Measurements from ENCODE around the gene CACNA1H. TPM values are rescaled to one million over a fixed set of nuclear protein-coding genes. Genes with fewer than 3 reads are reported as not detected.

The CACNA1H gene
- total RNA-seq, 1 experiment from 2014 or later: 24.3 TPM

DNA sequence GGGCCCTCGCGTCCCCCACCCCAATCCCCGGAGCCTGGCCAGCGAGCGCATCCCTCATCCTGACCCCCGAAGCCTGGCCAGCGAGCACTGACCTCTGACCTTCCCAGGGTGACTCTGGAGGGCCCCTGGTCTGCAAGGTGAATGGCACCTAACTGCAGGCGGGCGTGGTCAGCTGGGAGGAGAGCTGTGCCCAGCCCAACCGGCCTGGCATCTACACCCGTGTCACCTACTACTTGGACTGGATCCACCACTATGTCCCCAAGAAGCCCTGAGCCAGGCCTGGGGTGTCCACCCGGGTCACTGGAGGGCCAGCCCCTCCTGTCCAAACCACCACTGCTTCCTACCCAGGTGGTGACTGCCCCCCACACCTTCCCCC lies 105.3 kb downstream of the CACNA1H start:
- CTCF ChIA-PET: no interaction called here
- no TSS peak for BruUV-seq (replicated peaks)
- H3K4me3 ChIP-seq (replicated peaks in 1 of 2; ENCODE audit: low read depth in 1 of 2, low read length in 2 of 2): no peak overlapping the region
- POLR2A ChIA-PET: no interaction called here
- DNase-seq (ENCODE audit: low read depth, low spot score): no peak
- no peaks in the 10 kb centered on the region for H3K9me3 ChIP-seq (ENCODE audit: control insufficient read depth in 1 of 2, insufficient read depth in 1 of 2, low read depth in 1 of 2, low read length in 2 of 2)
- no peaks in the 10 kb centered on the region for H3K9me2 ChIP-seq (ENCODE audit: insufficient read depth)
- H3K9ac ChIP-seq (ENCODE audit: low read length): no peak overlapping the region
- H2AFZ ChIP-seq (ENCODE audit: low read depth, low read length, poor library complexity, severe bottlenecking): no peak overlapping the region
- intact Hi-C loops (cut with micrococcal nuclease): no loop called here
- H3K79me2 ChIP-seq (ENCODE audit: insufficient read depth, low read length): no peaks in the 10 kb centered on the region
- no peak overlapping the region for H3K4me2 ChIP-seq (ENCODE audit: low read length)
- peak; percentile 59 for ATAC-seq
- TF ChIP-seq SP1 (IDR thresholded peaks at IDR 0.05; ENCODE audit: low read depth): no peak
- no peak for TF ChIP-seq FOSL1 (IDR thresholded peaks at IDR 0.05; ENCODE audit: low read depth)
- no peak for TF ChIP-seq JUND (IDR thresholded peaks at IDR 0.05)
- no peak for TF ChIP-seq ZFX (IDR thresholded peaks at IDR 0.05)
- no peaks in the 10 kb centered on the region for H3K36me3 ChIP-seq (ENCODE audit: control insufficient read depth in 1 of 2, insufficient read depth in 2 of 2, low read length in 2 of 2)
- peaks cover 4% of the 10 kb centered on the region; the same call in 1 of the 2 replicates for H3K27me3 ChIP-seq (ENCODE audit: insufficient read depth, low read length)
- H4K20me1 ChIP-seq (ENCODE audit: insufficient read depth): no peaks in the 10 kb centered on the region
- RAD21 ChIA-PET (ENCODE audit: low non-redundant PET in 1 of 2, low total read pairs in 2 of 2, uncharacterized antibody in 2 of 2, unreplicated experiment in 2 of 2): no interaction called here
- H3K27ac ChIP-seq (ENCODE audit: low read depth, low read length): no peak overlapping the region
- H3K4me1 ChIP-seq (ENCODE audit: control insufficient read depth in 1 of 2, insufficient read depth in 2 of 2, low read length in 2 of 2): peaks cover 4 to 13% of the 10 kb centered on the region in 2 experiments; a peak in 3 of 4 replicates

DNA sequence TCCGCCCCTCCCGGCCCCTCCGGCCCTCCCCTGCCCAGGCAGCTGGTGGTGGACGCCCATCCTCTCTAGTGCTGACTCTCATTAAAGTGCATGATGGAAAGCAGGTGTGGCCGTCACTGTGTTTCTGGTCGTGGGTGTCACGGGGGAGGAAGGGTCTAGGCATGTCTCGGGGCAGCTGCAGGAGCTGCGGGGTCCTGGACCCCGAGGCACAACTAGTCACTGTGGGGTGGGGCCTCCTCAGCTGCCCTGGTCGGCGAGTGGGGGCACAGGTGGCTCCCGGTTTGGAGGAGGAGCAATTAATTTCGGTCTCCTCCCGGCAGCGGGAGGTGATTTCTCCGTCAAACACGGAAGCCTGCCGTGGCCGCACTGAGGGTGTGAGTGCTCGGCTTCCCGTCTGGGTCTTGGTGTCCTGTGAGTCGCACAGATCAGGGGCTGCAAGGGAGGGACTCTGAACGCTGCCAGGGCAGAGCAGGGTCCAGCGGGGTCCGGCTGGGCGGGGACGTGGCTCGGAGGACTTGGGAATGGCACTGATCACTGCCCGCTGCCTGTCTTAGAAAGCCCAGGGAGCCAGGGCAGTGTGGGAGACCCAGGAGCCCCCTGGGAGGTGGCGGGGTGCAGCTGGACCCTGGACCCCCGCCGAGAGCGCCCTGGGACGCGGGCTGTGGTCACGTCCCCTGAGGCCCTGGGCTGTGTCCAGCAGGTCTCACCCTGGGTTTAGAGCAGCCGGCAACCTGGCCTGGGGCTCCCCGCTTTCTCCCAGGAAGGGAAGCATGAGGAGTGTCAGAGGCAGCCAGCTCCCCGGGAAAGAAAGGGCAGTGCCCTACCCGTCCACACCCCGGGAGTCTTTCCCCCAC lies 106.2 kb downstream of the CACNA1H start:
- ATAC-seq: no peak
- no peak overlapping the region for H2AFZ ChIP-seq (ENCODE audit: low read depth, low read length, poor library complexity, severe bottlenecking)
- H3K9ac ChIP-seq (ENCODE audit: low read length): no peak overlapping the region
- TF ChIP-seq POLR2AphosphoS5 (IDR thresholded peaks at IDR 0.05; ENCODE audit: low read depth, low read length) (no peak), TCF7L2 (IDR thresholded peaks at IDR 0.05; ENCODE audit: borderline replicate concordance, extremely low read depth, insufficient read depth, insufficient read length) (no peak), JUND (IDR thresholded peaks at IDR 0.05) (no peak), SIN3A (IDR thresholded peaks at IDR 0.05; ENCODE audit: low read depth) (no peak), ZNF274 (IDR thresholded peaks at IDR 0.05; ENCODE audit: low read depth, low read length) (no peak), EGR1 (IDR thresholded peaks at IDR 0.05; ENCODE audit: low read depth) (no peak), YY1 (IDR thresholded peaks at IDR 0.05; ENCODE audit: extremely low read depth, insufficient replicate concordance, low read depth, low read length) (no peak), FOSL1 (IDR thresholded peaks at IDR 0.05; ENCODE audit: low read depth) (no peak), SRF (IDR thresholded peaks at IDR 0.05; ENCODE audit: low read depth) (no peak)
- TF ChIP-seq, protein P1, sequence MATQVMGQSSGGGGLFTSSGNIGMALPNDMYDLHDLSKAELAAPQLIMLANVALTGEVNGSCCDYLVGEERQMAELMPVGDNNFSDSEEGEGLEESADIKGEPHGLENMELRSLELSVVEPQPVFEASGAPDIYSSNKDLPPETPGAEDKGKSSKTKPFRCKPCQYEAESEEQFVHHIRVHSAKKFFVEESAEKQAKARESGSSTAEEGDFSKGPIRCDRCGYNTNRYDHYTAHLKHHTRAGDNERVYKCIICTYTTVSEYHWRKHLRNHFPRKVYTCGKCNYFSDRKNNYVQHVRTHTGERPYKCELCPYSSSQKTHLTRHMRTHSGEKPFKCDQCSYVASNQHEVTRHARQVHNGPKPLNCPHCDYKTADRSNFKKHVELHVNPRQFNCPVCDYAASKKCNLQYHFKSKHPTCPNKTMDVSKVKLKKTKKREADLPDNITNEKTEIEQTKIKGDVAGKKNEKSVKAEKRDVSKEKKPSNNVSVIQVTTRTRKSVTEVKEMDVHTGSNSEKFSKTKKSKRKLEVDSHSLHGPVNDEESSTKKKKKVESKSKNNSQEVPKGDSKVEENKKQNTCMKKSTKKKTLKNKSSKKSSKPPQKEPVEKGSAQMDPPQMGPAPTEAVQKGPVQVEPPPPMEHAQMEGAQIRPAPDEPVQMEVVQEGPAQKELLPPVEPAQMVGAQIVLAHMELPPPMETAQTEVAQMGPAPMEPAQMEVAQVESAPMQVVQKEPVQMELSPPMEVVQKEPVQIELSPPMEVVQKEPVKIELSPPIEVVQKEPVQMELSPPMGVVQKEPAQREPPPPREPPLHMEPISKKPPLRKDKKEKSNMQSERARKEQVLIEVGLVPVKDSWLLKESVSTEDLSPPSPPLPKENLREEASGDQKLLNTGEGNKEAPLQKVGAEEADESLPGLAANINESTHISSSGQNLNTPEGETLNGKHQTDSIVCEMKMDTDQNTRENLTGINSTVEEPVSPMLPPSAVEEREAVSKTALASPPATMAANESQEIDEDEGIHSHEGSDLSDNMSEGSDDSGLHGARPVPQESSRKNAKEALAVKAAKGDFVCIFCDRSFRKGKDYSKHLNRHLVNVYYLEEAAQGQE (IDR thresholded peaks at IDR 0.05; ENCODE audit: low read depth): no peak
- TF ChIP-seq, protein P2, sequence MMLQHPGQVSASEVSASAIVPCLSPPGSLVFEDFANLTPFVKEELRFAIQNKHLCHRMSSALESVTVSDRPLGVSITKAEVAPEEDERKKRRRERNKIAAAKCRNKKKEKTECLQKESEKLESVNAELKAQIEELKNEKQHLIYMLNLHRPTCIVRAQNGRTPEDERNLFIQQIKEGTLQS (IDR thresholded peaks at IDR 0.05): no peak
- TF ChIP-seq, protein P3, sequence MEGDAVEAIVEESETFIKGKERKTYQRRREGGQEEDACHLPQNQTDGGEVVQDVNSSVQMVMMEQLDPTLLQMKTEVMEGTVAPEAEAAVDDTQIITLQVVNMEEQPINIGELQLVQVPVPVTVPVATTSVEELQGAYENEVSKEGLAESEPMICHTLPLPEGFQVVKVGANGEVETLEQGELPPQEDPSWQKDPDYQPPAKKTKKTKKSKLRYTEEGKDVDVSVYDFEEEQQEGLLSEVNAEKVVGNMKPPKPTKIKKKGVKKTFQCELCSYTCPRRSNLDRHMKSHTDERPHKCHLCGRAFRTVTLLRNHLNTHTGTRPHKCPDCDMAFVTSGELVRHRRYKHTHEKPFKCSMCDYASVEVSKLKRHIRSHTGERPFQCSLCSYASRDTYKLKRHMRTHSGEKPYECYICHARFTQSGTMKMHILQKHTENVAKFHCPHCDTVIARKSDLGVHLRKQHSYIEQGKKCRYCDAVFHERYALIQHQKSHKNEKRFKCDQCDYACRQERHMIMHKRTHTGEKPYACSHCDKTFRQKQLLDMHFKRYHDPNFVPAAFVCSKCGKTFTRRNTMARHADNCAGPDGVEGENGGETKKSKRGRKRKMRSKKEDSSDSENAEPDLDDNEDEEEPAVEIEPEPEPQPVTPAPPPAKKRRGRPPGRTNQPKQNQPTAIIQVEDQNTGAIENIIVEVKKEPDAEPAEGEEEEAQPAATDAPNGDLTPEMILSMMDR (IDR thresholded peaks at IDR 0.05 in 2 of 3, conservative IDR thresholded peaks at IDR 0.05 in 1 of 3; ENCODE audit: borderline replicate concordance in 1 of 3, insufficient read depth in 1 of 3, low read depth in 2 of 3, low read length in 2 of 3): no peak

More for the DNA sequence above, 106.2 kb downstream of the CACNA1H start:
- peaks cover 4% of the 10 kb centered on the region; the same call in 1 of the 2 replicates for H3K27me3 ChIP-seq (ENCODE audit: insufficient read depth, low read length)
- H3K4me2 ChIP-seq (ENCODE audit: low read length): peak overlapping the region; percentile 55
- no peaks in the 10 kb centered on the region for H3K36me3 ChIP-seq (ENCODE audit: control insufficient read depth in 1 of 2, insufficient read depth in 2 of 2, low read length in 2 of 2)
- H3K9me2 ChIP-seq (ENCODE audit: insufficient read depth): no peaks in the 10 kb centered on the region
- no peak overlapping the region for H3K27ac ChIP-seq (ENCODE audit: low read depth, low read length)
- ChIA-PET POLR2A (no interaction called here), CTCF (no interaction called here), RAD21 (ENCODE audit: low non-redundant PET in 1 of 2, low total read pairs in 2 of 2, uncharacterized antibody in 2 of 2, unreplicated experiment in 2 of 2) (no interaction called here)
- peak overlapping the region in 1 of 2 experiments; percentile 32; a peak in 1 of 4 replicates for H3K4me3 ChIP-seq (replicated peaks in 1 of 2; ENCODE audit: low read depth in 1 of 2, low read length in 2 of 2)
- H3K9me3 ChIP-seq (ENCODE audit: control insufficient read depth in 1 of 2, insufficient read depth in 1 of 2, low read depth in 1 of 2, low read length in 2 of 2): no peaks in the 10 kb centered on the region
- H3K79me2 ChIP-seq (ENCODE audit: insufficient read depth, low read length): no peaks in the 10 kb centered on the region
- BruUV-seq (replicated peaks): no TSS peak
- no peaks in the 10 kb centered on the region for H4K20me1 ChIP-seq (ENCODE audit: insufficient read depth)
- DNase-seq (ENCODE audit: low read depth, low spot score): no peak
- intact Hi-C loops (cut with micrococcal nuclease): no loop called here
- peaks cover 4 to 13% of the 10 kb centered on the region in 2 experiments; a peak in 3 of 4 replicates for H3K4me1 ChIP-seq (ENCODE audit: control insufficient read depth in 1 of 2, insufficient read depth in 2 of 2, low read length in 2 of 2)
